ENCODE data around the gene SHANK3. TPM values are rescaled to one million over a fixed set of nuclear protein-coding genes. Genes with fewer than 3 reads are reported as not detected.

Gene SHANK3
- total and polyA plus RNA-seq, 9 donors: 2.6 to 23.2 (median 6.2) TPM

GRCh38 chr22:50713008-50713385 lies 40.4 kb downstream of the SHANK3 start:
- no peaks in the 10 kb centered on the region for H3K9me3 ChIP-seq
- no peaks in the 10 kb centered on the region for H3K27me3 ChIP-seq
- H3K36me3 ChIP-seq: no peaks in the 10 kb centered on the region
- no peak overlapping the region for H3K27ac ChIP-seq
- H3K4me3 ChIP-seq: no peak overlapping the region
- TF ChIP-seq EP300 (IDR thresholded peaks at IDR 0.05) (no peak), CTCF (IDR thresholded peaks at IDR 0.05) (no peak), POLR2A (IDR thresholded peaks at IDR 0.05) (no peak)
- no peak for DNase-seq
- H3K4me1 ChIP-seq (ENCODE audit: insufficient read depth): no peaks in the 10 kb centered on the region
- WGBS, 3 donors: 61 to 70% (median 68%) methylated on average over 13 of the region's 13 CpGs
- intact Hi-C loops (cut with DNase I): no loop called here

GRCh38 chr22:50713571-50714056 lies 41.0 kb downstream of the SHANK3 start:
- WGBS, 3 donors: 79 to 85% (median 83%) methylated on average over 5 of the region's 5 CpGs
- Histone ChIP-seq H3K4me1 (ENCODE audit: insufficient read depth) (no peaks in the 10 kb centered on the region), H3K27ac (no peak overlapping the region), H3K36me3 (no peaks in the 10 kb centered on the region), H3K4me3 (no peak overlapping the region), H3K9me3 (no peaks in the 10 kb centered on the region), H3K27me3 (no peaks in the 10 kb centered on the region)
- no peak for DNase-seq
- TF ChIP-seq CTCF (IDR thresholded peaks at IDR 0.05): no peak
- no peak for TF ChIP-seq EP300 (IDR thresholded peaks at IDR 0.05)
- TF ChIP-seq POLR2A (IDR thresholded peaks at IDR 0.05): no peak
- intact Hi-C loops (cut with DNase I): no loop called here

- no peaks in the 10 kb centered on the region for H3K36me3 ChIP-seq
- DNase-seq: no peak
- no peaks in the 10 kb centered on the region for H3K27me3 ChIP-seq
- no peak overlapping the region for H3K4me3 ChIP-seq
- intact Hi-C loops (cut with DNase I): no loop called here
- no peaks in the 10 kb centered on the region for H3K4me1 ChIP-seq (ENCODE audit: insufficient read depth)
- TF ChIP-seq POLR2A (IDR thresholded peaks at IDR 0.05) (no peak), EP300 (IDR thresholded peaks at IDR 0.05) (no peak), CTCF (IDR thresholded peaks at IDR 0.05) (no peak)
- H3K27ac ChIP-seq: no peak overlapping the region
- H3K9me3 ChIP-seq: no peaks in the 10 kb centered on the region
- WGBS, 3 donors: 91 to 99% (median 93%) methylated on average over 7 of the region's 7 CpGs
These were observed 41.5 kb downstream of the SHANK3 start for GRCh38 chr22:50714150-50714549.

- intact Hi-C loops (cut with DNase I): no loop called here
- DNase-seq: no peak
- H3K36me3 ChIP-seq: no peaks in the 10 kb centered on the region
- no peaks in the 10 kb centered on the region for H3K9me3 ChIP-seq
- H3K4me1 ChIP-seq (ENCODE audit: insufficient read depth): no peaks in the 10 kb centered on the region
- 91 to 93% (median 92%) methylated on average over 22 of the region's 22 CpGs for WGBS, 3 donors
- no peak for TF ChIP-seq POLR2A (IDR thresholded peaks at IDR 0.05)
- no peak for TF ChIP-seq EP300 (IDR thresholded peaks at IDR 0.05)
- TF ChIP-seq CTCF (IDR thresholded peaks at IDR 0.05): no peak
- H3K27me3 ChIP-seq: no peaks in the 10 kb centered on the region
- H3K4me3 ChIP-seq: no peak overlapping the region
- H3K27ac ChIP-seq: no peak overlapping the region
These were observed 42.1 kb downstream of the SHANK3 start for GRCh38 chr22:50714631-50715179.
